ENCODE measurements around the gene SEBOX. TPM values are rescaled to one million over a fixed set of nuclear protein-coding genes. Genes with fewer than 3 reads are reported as not detected.
A peak's percentile ranks its signal among the peaks of the same experiment; 100 is the strongest.

The SEBOX gene
- total RNA-seq, 1 donor from 2014 or later, result not detected

DNA sequence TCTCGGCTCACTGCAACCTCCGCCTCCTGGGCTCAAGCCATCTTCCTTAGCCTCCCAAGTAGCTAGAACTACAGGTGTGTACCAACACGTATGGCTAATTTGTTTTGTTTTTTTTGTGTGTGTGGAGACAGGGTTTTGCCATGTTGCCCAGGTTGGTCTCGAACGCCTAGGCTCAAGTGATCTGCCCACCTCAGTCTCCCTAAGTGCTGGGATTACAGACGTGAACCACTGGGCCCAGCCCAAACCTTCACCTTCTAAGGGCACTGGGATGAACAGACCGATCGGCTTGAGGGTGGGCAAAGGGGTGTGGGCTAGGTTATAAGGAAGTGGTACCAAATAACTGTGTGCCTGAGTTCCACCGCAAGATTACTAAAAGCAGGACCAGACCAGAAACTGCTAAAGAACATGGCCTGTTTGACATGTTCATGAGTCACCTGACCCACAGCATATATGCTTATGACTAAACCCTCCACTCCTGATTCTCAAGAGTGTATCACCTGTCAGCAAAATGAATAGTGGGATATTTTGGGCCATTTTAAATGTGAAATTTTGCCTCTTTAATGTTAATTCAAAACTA, 37.9 kb downstream of the SEBOX start:
- Mint-ChIP-seq H3K27ac (peak overlapping the region; percentile 52), H3K4me3 (ENCODE audit: low read depth) (no peak overlapping the region), H3K4me1 (ENCODE audit: low read depth) (peaks cover 26% of the 10 kb centered on the region), H3K36me3 (ENCODE audit: low read depth) (peaks cover 46% of the 10 kb centered on the region), H3K27me3 (ENCODE audit: low read depth) (no peaks in the 10 kb centered on the region), H3K9me3 (no peaks in the 10 kb centered on the region)
- DNase-seq (ENCODE audit: low spot score), result no peak
- intact Hi-C loops (cut with micrococcal nuclease), result no loop called here

DNA sequence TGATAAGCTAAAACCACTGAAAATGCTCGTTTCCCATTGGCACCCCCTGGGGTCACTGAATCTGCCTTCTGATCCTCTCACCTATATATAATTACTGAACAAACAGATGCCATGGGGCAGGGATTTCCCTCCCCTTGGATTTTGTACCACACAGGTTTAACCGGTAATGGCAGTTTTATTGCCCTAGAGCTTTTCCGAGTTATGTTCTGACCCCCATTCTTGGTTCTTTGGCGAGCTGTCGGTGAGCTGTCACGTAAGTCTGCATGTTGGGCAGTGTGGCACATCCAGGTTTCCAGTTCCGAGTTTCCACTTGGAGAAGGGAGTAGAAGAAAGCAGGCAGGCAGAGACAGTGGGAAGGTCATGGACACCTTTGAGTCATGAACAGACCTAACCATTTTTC, 38.9 kb downstream of the SEBOX start:
- Mint-ChIP-seq H3K4me1 (ENCODE audit: low read depth) (peaks cover 34% of the 10 kb centered on the region), H3K27ac (no peak overlapping the region), H3K36me3 (ENCODE audit: low read depth) (peaks cover 46% of the 10 kb centered on the region), H3K9me3 (no peaks in the 10 kb centered on the region), H3K27me3 (ENCODE audit: low read depth) (no peaks in the 10 kb centered on the region), H3K4me3 (ENCODE audit: low read depth) (no peak overlapping the region)
- no peak for DNase-seq (ENCODE audit: low spot score)
- intact Hi-C loops (cut with micrococcal nuclease), result no loop called here

DNA sequence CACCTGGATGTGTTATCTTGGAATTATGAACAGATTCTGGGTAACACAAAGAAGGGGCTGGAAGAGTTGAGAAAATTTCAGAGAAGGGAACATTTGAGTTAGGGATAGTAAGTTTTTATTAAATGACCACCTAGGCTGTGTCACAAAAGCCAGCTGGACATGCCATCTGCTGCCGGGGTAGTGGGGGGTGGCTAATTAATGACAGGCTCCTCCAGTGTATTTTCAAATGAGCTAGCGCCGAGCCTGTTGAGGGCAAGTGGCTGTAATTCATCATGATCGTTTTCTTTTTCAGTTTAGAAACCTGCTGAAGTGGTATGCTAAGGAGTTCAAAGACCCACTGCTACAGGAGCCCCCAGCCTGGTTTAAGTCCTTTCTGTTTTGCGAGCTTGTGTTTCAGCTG, 39.8 kb downstream of the SEBOX start:
- DNase-seq (ENCODE audit: low spot score), result no peak
- H3K9me3 Mint-ChIP-seq, result no peaks in the 10 kb centered on the region
- no peaks in the 10 kb centered on the region for H3K27me3 Mint-ChIP-seq (ENCODE audit: low read depth)
- H3K4me3 Mint-ChIP-seq (ENCODE audit: low read depth), result no peak overlapping the region
- intact Hi-C loops (cut with micrococcal nuclease), result no loop called here
- peaks cover 53% of the 10 kb centered on the region for H3K36me3 Mint-ChIP-seq (ENCODE audit: low read depth)
- no peak overlapping the region for H3K27ac Mint-ChIP-seq
- peaks cover 43% of the 10 kb centered on the region for H3K4me1 Mint-ChIP-seq (ENCODE audit: low read depth)

DNA sequence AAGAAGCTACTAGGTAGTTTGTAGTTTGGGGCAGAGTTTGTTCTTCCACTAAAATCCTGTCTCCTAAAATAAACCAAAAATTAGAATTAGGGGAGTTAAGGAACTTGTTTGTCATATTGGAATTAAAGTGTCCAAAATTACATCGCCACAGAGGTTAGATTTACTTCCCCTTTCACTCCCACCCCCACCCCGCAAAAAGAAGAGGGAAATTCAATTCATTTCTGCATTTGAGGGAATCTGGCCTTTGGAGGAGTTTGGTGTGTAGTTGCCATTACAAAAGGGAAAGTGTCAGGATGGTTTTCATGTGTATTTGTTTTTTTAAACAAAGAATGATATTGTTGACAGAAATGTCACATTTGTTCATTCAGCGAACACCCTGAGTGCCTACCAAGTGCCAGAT, 40.2 kb downstream of the SEBOX start:
- Mint-ChIP-seq H3K36me3 (ENCODE audit: low read depth) (peaks cover 55% of the 10 kb centered on the region), H3K4me3 (ENCODE audit: low read depth) (no peak overlapping the region), H3K4me1 (ENCODE audit: low read depth) (peaks cover 47% of the 10 kb centered on the region), H3K9me3 (no peaks in the 10 kb centered on the region), H3K27me3 (ENCODE audit: low read depth) (no peaks in the 10 kb centered on the region), H3K27ac (no peak overlapping the region)
- intact Hi-C loops (cut with micrococcal nuclease), result no loop called here
- no peak for DNase-seq (ENCODE audit: low spot score)

DNA sequence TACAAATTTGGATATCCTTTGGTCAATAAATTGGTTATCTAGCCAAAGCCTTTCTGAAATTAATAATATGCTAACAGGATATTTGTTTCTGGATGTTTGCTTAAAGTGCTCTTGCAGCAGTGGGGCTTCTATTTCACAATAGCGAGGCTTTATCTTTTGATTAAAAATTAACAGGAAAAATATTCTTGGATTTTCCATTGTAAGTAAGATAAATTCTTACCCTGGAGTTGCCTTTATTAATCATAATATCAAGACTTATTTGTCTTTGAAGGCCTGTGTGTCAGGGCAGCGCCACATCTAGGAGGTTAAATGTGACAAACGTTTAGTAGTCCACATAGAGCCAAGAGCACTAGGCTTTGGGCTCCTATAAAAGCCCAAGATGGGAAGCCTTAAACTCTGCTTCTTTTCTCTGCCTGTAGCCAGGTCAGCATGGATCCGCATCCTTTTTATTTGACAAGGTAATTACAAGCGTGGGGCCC, 40.7 kb downstream of the SEBOX start:
- intact Hi-C loops (cut with micrococcal nuclease), result no loop called here
- Mint-ChIP-seq H3K36me3 (ENCODE audit: low read depth) (peaks cover 55% of the 10 kb centered on the region), H3K4me1 (ENCODE audit: low read depth) (peaks cover 47% of the 10 kb centered on the region), H3K27ac (no peak overlapping the region), H3K9me3 (no peaks in the 10 kb centered on the region), H3K4me3 (ENCODE audit: low read depth) (no peak overlapping the region), H3K27me3 (ENCODE audit: low read depth) (no peaks in the 10 kb centered on the region)
- DNase-seq (ENCODE audit: low spot score), result no peak

DNA sequence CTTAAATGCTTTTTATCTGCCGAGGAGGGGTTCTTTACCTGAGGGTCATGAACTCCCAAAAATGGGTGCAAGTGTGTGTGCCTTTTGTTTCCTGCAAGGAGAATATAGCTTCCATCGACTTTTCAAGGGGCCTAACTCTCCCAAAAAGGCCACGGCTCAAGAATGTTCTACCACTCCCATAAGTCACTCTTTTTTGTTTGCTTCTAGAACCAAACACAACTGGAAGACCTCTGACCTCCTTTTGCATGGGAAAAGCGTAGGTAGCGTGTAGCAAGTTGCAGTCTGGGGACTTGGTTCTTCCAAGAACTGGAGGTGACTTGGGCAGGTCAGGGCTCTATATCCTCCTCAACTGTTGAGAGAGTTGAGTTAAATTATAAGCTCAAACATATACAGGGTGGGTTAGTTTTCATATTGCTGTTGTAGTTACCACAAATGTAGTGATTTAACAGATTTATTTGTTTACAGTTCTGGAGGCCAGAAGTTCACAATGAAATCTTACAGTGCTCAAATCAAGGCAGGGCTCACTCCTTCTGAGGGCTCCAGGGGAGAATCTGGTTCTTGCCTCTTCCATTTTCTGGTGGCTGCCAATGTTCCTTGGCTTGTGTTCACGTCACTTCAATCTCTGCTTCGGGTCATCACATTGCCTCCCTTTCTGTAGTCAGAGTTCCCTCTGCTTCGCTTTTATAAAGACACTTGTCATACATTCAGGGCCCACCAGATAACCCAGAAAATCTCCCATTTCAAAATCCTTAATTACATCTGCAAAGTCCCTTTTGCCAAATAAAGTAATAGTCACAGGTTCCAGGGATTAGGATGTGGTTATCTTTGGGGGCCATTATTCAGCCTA, 44.6 kb downstream of the SEBOX start:
- peak overlapping the region; percentile 88 for H3K27ac Mint-ChIP-seq
- peak overlapping the region; percentile 90 for H3K4me3 Mint-ChIP-seq (ENCODE audit: low read depth)
- intact Hi-C loops (cut with micrococcal nuclease), result no loop called here

DNA sequence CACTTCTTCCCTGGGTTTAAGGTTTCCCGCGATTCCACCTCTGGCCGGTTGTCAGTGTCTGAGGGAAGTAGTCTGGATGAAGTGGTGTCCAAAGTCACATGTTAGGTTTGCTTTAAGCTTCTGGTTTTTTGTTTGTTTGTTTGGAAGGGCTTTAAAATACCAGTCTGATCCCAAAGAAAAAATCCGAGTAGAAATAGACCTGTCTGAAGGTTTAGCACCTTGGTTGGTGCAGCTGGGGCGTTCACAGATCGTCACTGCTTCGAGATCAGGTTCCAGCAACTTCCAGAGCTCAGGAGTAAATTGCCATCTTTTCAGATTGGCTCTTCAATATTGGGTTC, 45.4 kb downstream of the SEBOX start:
- H3K4me1 Mint-ChIP-seq (ENCODE audit: low read depth), result peaks cover 39% of the 10 kb centered on the region
- H3K27ac Mint-ChIP-seq, result peak overlapping the region; percentile 88
- intact Hi-C loops (cut with micrococcal nuclease), result loop anchor here (2.0 to 10.0 kb wide), 2 partner anchors 15 to 55 kb away; partner anchors contain the start of genes IFT20, SARM1, TNFAIP1 and VTN
- H3K36me3 Mint-ChIP-seq (ENCODE audit: low read depth), result peaks cover 20% of the 10 kb centered on the region
- DNase-seq (ENCODE audit: low spot score), result no peak
- no peaks in the 10 kb centered on the region for H3K27me3 Mint-ChIP-seq (ENCODE audit: low read depth)
- H3K4me3 Mint-ChIP-seq (ENCODE audit: low read depth), result peak overlapping the region; percentile 90
- no peaks in the 10 kb centered on the region for H3K9me3 Mint-ChIP-seq

More for the DNA sequence above, 44.6 kb downstream of the SEBOX start:
- H3K4me1 Mint-ChIP-seq (ENCODE audit: low read depth), result peaks cover 39% of the 10 kb centered on the region
- no peaks in the 10 kb centered on the region for H3K9me3 Mint-ChIP-seq
- DNase-seq (ENCODE audit: low spot score), result no peak
- no peaks in the 10 kb centered on the region for H3K27me3 Mint-ChIP-seq (ENCODE audit: low read depth)
- peaks cover 21% of the 10 kb centered on the region for H3K36me3 Mint-ChIP-seq (ENCODE audit: low read depth)

DNA sequence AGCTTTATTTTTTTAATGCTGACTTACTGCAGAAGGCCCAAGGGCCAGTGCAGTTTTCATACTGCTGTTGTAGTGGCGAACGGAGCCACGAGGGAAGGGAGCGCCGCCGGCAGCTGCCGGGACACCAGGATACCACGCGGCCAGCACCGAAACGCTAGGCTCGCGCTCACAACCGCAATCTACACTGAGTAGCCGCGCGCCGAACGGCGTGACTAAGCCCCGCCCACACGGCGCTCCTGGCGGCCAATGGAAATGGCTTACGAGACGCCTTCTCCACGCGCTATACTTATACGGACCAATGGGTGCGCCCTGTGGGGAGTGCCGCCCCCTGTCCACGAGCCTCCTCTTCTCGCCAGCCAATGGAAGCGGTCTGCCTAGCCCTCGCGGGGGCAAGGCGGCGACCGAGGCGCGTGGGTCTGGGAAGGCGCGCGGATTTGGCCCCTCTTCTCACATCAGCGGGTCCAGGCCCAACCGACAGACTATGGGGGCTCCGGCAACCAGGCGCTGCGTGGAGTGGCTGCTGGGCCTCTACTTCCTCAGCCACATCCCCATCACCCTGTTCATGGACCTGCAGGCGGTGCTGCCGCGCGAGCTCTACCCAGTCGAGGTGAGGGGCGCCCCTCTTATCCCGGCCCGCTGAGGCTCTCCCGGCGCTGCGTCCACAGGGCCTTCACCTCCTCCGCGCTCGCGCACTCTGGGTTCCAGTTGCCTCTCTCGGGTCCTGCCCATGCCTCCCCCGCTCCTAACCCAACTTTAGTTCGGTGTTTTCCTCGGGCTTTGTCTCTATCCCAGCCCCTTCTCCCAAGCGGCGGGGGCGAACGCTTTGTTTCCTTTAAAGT, 46.0 kb downstream of the SEBOX start, which contains the start of gene TMEM97:
TSS of gene TMEM97 (plus strand) at position 442 of the 839 bp plus-strand sequence. CDS start at position 482, 40 bp downstream.
- H3K36me3 Mint-ChIP-seq (ENCODE audit: low read depth), result peaks cover 20% of the 10 kb centered on the region
- H3K27me3 Mint-ChIP-seq (ENCODE audit: low read depth), result no peaks in the 10 kb centered on the region
- peaks cover 39% of the 10 kb centered on the region for H3K4me1 Mint-ChIP-seq (ENCODE audit: low read depth)
- H3K27ac Mint-ChIP-seq, result peak within 1 kb of the TSS; percentile 88
- H3K4me3 Mint-ChIP-seq (ENCODE audit: low read depth), result peak within 1 kb of the TSS; percentile 90
- intact Hi-C loops (cut with micrococcal nuclease), result loop anchor here (2.0 to 10.0 kb wide), 2 partner anchors 16 to 56 kb away; partner anchors contain the start of genes IFT20, SARM1, TNFAIP1 and VTN
- DNase-seq (ENCODE audit: low spot score), result peak; percentile 96
- H3K9me3 Mint-ChIP-seq, result no peaks in the 10 kb centered on the region

DNA sequence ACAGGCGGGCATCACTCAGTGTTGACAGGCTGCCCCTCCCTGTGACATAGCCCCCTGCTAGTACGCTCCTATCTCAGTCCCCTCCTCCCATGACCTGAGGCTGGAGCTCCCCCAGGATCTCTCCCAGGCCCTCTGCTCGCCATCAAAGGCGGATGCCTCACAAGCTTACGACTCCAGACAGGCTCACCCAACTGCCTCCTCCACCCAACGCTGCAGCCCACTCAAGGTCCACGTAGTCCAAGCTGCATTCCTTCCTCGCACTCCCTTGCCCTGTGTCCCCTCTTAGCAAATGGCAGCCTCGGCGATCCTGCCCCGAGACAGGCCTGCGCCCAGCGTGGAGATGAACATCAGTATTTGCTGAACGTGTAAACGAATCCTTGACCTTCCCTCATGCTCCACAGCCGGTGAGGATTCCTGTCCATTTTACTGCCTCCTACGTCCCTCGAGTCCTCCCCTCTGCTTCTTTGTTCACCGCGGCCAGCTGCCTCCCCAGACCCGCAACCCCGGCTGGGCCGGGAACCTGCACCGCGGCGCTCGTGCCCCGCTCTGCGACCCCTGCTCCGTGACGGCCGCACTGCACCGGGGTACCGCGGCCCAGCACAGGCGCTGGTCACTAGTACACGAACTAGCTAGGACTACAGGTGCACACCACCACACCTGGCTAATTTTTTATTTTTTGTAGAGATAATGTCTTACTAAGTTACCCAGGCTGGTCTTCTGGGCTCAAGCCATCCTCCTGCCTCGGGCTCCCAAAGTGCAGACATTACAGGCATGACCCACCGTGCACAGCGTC, 46.8 kb downstream of the SEBOX start:
- peaks cover 19% of the 10 kb centered on the region for H3K36me3 Mint-ChIP-seq (ENCODE audit: low read depth)
- no peak for DNase-seq (ENCODE audit: low spot score)
- peaks cover 4% of the 10 kb centered on the region for H3K27me3 Mint-ChIP-seq (ENCODE audit: low read depth)
- no peaks in the 10 kb centered on the region for H3K9me3 Mint-ChIP-seq
- H3K27ac Mint-ChIP-seq, result peak overlapping the region; percentile 88
- intact Hi-C loops (cut with micrococcal nuclease), result loop anchor here (2.0 to 10.0 kb wide), 2 partner anchors 17 to 57 kb away; partner anchors contain the start of genes IFT20, SARM1, TNFAIP1 and VTN
- peaks cover 39% of the 10 kb centered on the region for H3K4me1 Mint-ChIP-seq (ENCODE audit: low read depth)
- peak overlapping the region; percentile 90 for H3K4me3 Mint-ChIP-seq (ENCODE audit: low read depth)

DNA sequence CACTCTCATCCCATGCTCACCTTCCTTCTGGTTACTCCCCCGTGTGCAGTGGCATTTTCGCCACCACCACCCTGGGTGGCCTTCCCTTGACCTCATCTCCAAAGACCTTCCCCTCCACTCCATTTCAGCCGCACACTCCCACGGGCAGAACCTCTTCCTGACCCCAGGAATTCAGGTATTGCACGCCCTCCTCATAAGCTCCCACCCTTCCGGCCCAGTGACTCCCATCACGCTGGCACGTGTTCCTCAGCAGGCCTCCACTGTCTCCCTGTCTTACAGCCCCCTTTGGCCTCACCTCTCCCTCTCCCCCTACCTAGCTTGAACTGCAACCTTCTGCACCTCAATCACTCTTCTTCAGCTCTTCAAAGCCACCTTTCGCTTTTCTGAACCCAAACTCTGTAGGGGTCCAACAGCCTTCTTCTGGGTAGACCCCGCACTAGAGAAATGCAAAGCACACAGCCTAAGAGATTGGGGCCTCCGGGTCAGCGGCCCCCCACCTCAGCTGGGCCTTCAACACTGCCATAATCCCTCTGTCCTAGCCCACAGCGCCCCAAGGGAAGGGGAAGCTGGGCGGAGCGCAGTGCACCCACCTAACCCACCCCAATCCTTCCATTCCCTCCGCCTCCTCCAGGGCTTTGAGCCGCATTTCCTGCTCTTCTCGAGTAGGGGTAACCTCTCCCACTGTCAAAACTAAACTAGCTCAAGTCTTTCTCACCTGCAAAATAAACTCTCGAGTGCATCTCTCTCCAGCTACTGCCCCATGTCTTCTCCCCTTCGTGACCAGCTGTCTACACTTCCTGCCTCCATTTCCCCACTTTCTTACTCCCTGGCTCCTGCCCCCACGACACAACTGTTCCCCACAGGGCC, 47.7 kb downstream of the SEBOX start:
- Mint-ChIP-seq H3K27me3 (ENCODE audit: low read depth) (peaks cover 6% of the 10 kb centered on the region), H3K4me1 (ENCODE audit: low read depth) (peaks cover 32% of the 10 kb centered on the region), H3K4me3 (ENCODE audit: low read depth) (peak overlapping the region; percentile 90), H3K36me3 (ENCODE audit: low read depth) (peaks cover 11% of the 10 kb centered on the region), H3K9me3 (no peaks in the 10 kb centered on the region), H3K27ac (no peak overlapping the region)
- intact Hi-C loops (cut with micrococcal nuclease), result loop anchor here (10.0 kb wide), 1 partner anchor 57 kb away; the partner anchor contains the start of genes SARM1 and VTN
- DNase-seq (ENCODE audit: low spot score), result no peak
